ENCODE results near the gene NPFF. TPM values are rescaled to one million over a fixed set of nuclear protein-coding genes. Genes with fewer than 3 reads are reported as not detected.

Gene NPFF
- polyA plus RNA-seq, 6 donors from 2014 or later, result not detected

- Mint-ChIP-seq H3K36me3 (peaks cover 22 to 25% of the 10 kb centered on the region in 2 donors), H3K27ac (no peak overlapping the region), H3K4me3 (no peak overlapping the region), H3K9me3 (no peaks in the 10 kb centered on the region), H3K27me3 (no peaks in the 10 kb centered on the region), H3K4me1 (peaks cover 5 to 27% (median 16%) of the 10 kb centered on the region in 3 donors)
- no peak for DNase-seq
- no peak for ATAC-seq (ENCODE audit: low read depth in 2 of 2)
Observed at GRCh38 chr12:53468282-53468681, 39.0 kb downstream of the NPFF start.

GRCh38 chr12:53467880-53468279 is 39.4 kb downstream of the NPFF start:
- Mint-ChIP-seq H3K36me3 (peaks cover 22 to 25% of the 10 kb centered on the region in 2 donors), H3K9me3 (no peaks in the 10 kb centered on the region), H3K27me3 (no peaks in the 10 kb centered on the region), H3K4me3 (peak overlapping the region in 1 of 8 donors; percentile 47), H3K4me1 (peaks cover 5 to 27% (median 16%) of the 10 kb centered on the region in 3 donors), H3K27ac (peak overlapping the region in 1 of 6 donors; percentile 49)
- ATAC-seq (ENCODE audit: low read depth in 2 of 2), result no peak
- DNase-seq, result no peak

- H3K27me3 Mint-ChIP-seq, result no peaks in the 10 kb centered on the region
- ATAC-seq (ENCODE audit: low read depth in 2 of 2) (no peak), DNase-seq (no peak)
- H3K27ac Mint-ChIP-seq, result peak overlapping the region in 4 of 6 donors; percentile 11 to 85 (median 52)
- H3K4me3 Mint-ChIP-seq, result peak overlapping the region in 1 of 8 donors; percentile 9
- no peaks in the 10 kb centered on the region for H3K9me3 Mint-ChIP-seq
- H3K4me1 Mint-ChIP-seq, result peaks cover 5 to 27% (median 15%) of the 10 kb centered on the region in 3 donors
- peaks cover 22 to 27% of the 10 kb centered on the region in 2 donors for H3K36me3 Mint-ChIP-seq
Observed at GRCh38 chr12:53467082-53467481, 40.2 kb downstream of the NPFF start.

- Mint-ChIP-seq H3K9me3 (no peaks in the 10 kb centered on the region), H3K36me3 (peaks cover 18 to 29% of the 10 kb centered on the region in 2 donors), H3K4me3 (no peak overlapping the region), H3K27me3 (no peaks in the 10 kb centered on the region), H3K27ac (peak overlapping the region in 4 of 6 donors; percentile 11 to 85 (median 67)), H3K4me1 (peaks cover 5 to 27% (median 13%) of the 10 kb centered on the region in 3 donors)
- DNase-seq (no peak), ATAC-seq (ENCODE audit: low read depth in 2 of 2) (no peak)
Observed at GRCh38 chr12:53466640-53467039, 40.6 kb downstream of the NPFF start.

GRCh38 chr12:53465679-53466078 is 41.6 kb downstream of the NPFF start:
- ATAC-seq (ENCODE audit: low read depth in 2 of 2) (no peak), DNase-seq (no peak)
- Mint-ChIP-seq H3K9me3 (no peaks in the 10 kb centered on the region), H3K27ac (peak overlapping the region in 2 of 6 donors; percentile 75 to 82), H3K4me3 (peak overlapping the region in 1 of 8 donors; percentile 15), H3K27me3 (no peaks in the 10 kb centered on the region), H3K36me3 (peaks cover 21 to 32% of the 10 kb centered on the region in 2 donors), H3K4me1 (peaks cover 7 to 31% (median 18%) of the 10 kb centered on the region in 3 donors)

GRCh38 chr12:53464685-53465418 is 42.4 kb downstream of the NPFF start:
- peak overlapping the region in 1 of 6 donors; percentile 82 for H3K27ac Mint-ChIP-seq
- H3K36me3 Mint-ChIP-seq, result peaks cover 29 to 36% of the 10 kb centered on the region in 2 donors

GRCh38 chr12:53463802-53464560 is 43.3 kb downstream of the NPFF start:
- H3K4me3 Mint-ChIP-seq, result no peak overlapping the region
- DNase-seq, result no peak
- peaks cover 7 to 34% (median 28%) of the 10 kb centered on the region in 3 donors for H3K4me1 Mint-ChIP-seq
- peaks cover 35 to 36% of the 10 kb centered on the region in 2 donors for H3K36me3 Mint-ChIP-seq
- no peaks in the 10 kb centered on the region for H3K27me3 Mint-ChIP-seq
- H3K9me3 Mint-ChIP-seq, result no peaks in the 10 kb centered on the region
- H3K27ac Mint-ChIP-seq, result peak overlapping the region in 1 of 6 donors; percentile 44
- no peak for ATAC-seq (ENCODE audit: low read depth in 2 of 2)

More at GRCh38 chr12:53464685-53465418, 42.4 kb downstream of the NPFF start:
- no peak for DNase-seq
- no peak for ATAC-seq (ENCODE audit: low read depth in 2 of 2)
- H3K9me3 Mint-ChIP-seq, result no peaks in the 10 kb centered on the region
- peaks cover 7 to 34% (median 25%) of the 10 kb centered on the region in 3 donors for H3K4me1 Mint-ChIP-seq
- no peaks in the 10 kb centered on the region for H3K27me3 Mint-ChIP-seq
- peak overlapping the region in 1 of 8 donors; percentile 63 for H3K4me3 Mint-ChIP-seq

- no peaks in the 10 kb centered on the region for H3K27me3 Mint-ChIP-seq
- ATAC-seq (ENCODE audit: low read depth in 2 of 2) (no peak), DNase-seq (no peak)
- no peak overlapping the region for H3K4me3 Mint-ChIP-seq
- H3K9me3 Mint-ChIP-seq, result no peaks in the 10 kb centered on the region
- peaks cover 7 to 34% (median 29%) of the 10 kb centered on the region in 3 donors for H3K4me1 Mint-ChIP-seq
- H3K36me3 Mint-ChIP-seq, result peaks cover 36 to 37% of the 10 kb centered on the region in 2 donors
- H3K27ac Mint-ChIP-seq, result peak overlapping the region in 1 of 6 donors; percentile 32
Observed at GRCh38 chr12:53462935-53463334, 44.3 kb downstream of the NPFF start.

- Mint-ChIP-seq H3K4me1 (peaks cover 7 to 28% (median 24%) of the 10 kb centered on the region in 3 donors), H3K27me3 (no peaks in the 10 kb centered on the region), H3K9me3 (no peaks in the 10 kb centered on the region), H3K4me3 (no peak overlapping the region), H3K27ac (peak overlapping the region in 1 of 6 donors; percentile 70), H3K36me3 (peaks cover 31 to 36% of the 10 kb centered on the region in 2 donors)
- ATAC-seq (ENCODE audit: low read depth in 2 of 2) (no peak), DNase-seq (no peak)
Observed at GRCh38 chr12:53461591-53461990, 45.7 kb downstream of the NPFF start.

- H3K27ac Mint-ChIP-seq, result peak overlapping the region in 1 of 6 donors; percentile 70
- peaks cover 7 to 24% (median 23%) of the 10 kb centered on the region in 3 donors for H3K4me1 Mint-ChIP-seq
- H3K27me3 Mint-ChIP-seq, result no peaks in the 10 kb centered on the region
- no peak for DNase-seq
- peaks cover 31 to 36% of the 10 kb centered on the region in 2 donors for H3K36me3 Mint-ChIP-seq
- H3K4me3 Mint-ChIP-seq, result peak overlapping the region in 2 of 8 donors; percentile 3 to 49
- ATAC-seq (ENCODE audit: low read depth in 2 of 2), result no peak
- H3K9me3 Mint-ChIP-seq, result no peaks in the 10 kb centered on the region
Observed at GRCh38 chr12:53461059-53461458, 46.2 kb downstream of the NPFF start.

- peaks cover 11 to 25% (median 24%) of the 10 kb centered on the region in 3 donors for H3K4me1 Mint-ChIP-seq
- H3K9me3 Mint-ChIP-seq, result no peaks in the 10 kb centered on the region
- H3K27ac Mint-ChIP-seq, result peak overlapping the region in 1 of 6 donors; percentile 18
- ATAC-seq (ENCODE audit: low read depth in 2 of 2), result no peak
- H3K36me3 Mint-ChIP-seq, result peaks cover 29 to 43% of the 10 kb centered on the region in 2 donors
- H3K27me3 Mint-ChIP-seq, result no peaks in the 10 kb centered on the region
- DNase-seq, result no peak
- H3K4me3 Mint-ChIP-seq, result no peak overlapping the region
Observed at GRCh38 chr12:53459097-53459496, 48.2 kb downstream of the NPFF start.
